Measurements from ENCODE around the gene TMEM167A.

The TMEM167A gene

DNA sequence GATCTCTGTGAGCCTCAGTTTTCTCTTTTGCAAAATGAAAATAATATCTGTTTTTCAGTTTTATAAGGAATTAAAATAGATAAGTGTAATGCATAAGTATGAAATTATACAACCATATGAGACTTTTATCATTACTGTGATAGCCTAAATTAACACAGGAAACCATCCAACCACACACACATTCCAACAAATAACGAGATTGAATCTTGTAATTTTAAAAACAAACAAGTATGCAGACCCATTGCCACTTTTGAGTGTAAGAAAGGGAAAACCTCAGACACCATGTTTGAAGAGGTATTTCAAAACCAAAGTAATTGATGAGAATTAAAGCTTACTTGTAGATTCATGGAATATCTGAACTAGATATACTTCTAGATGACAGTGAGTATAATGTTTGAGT, 32.2 kb upstream of the TMEM167A start:
- no peaks in the 10 kb centered on the region for H3K27me3 ChIP-seq (ENCODE audit: insufficient read depth, insufficient read length)
- TF ChIP-seq YY1 (IDR thresholded peaks at IDR 0.05; ENCODE audit: insufficient read depth, insufficient read length) (no peak), ZNF274 (IDR thresholded peaks at IDR 0.05; ENCODE audit: low read depth, low read length) (no peak), SUZ12 (IDR thresholded peaks at IDR 0.05; ENCODE audit: extremely low read depth, insufficient read depth, insufficient read length) (no peak)
- no peak for DNase-seq (ENCODE audit: low read depth, low spot score)
- no peak overlapping the region for H3K9ac ChIP-seq (ENCODE audit: insufficient read length, low read depth)
- peaks cover 11% of the 10 kb centered on the region; the same call in 1 of the 2 replicates for H3K9me3 ChIP-seq (ENCODE audit: insufficient read depth, low read length)
- H3K4me1 ChIP-seq (ENCODE audit: insufficient read depth, insufficient read length): no peaks in the 10 kb centered on the region
- no peak overlapping the region for H3K4me3 ChIP-seq (ENCODE audit: insufficient read length, low read depth)
- no peaks in the 10 kb centered on the region for H3K36me3 ChIP-seq (ENCODE audit: insufficient read depth, insufficient read length, low read length)

GRCh38 chr5:83107692-83108420, 30.7 kb upstream of the TMEM167A start:
- Histone ChIP-seq H3K4me1 (ENCODE audit: insufficient read depth, insufficient read length) (no peaks in the 10 kb centered on the region), H3K9ac (ENCODE audit: insufficient read length, low read depth) (no peak overlapping the region), H3K4me3 (ENCODE audit: insufficient read length, low read depth) (no peak overlapping the region), H3K36me3 (ENCODE audit: insufficient read depth, insufficient read length, low read length) (no peaks in the 10 kb centered on the region), H3K27me3 (ENCODE audit: insufficient read depth, insufficient read length) (no peaks in the 10 kb centered on the region), H3K9me3 (ENCODE audit: insufficient read depth, low read length) (peaks cover 7% of the 10 kb centered on the region; the same call in 1 of the 2 replicates)
- DNase-seq (ENCODE audit: low read depth, low spot score): no peak
- TF ChIP-seq YY1 (IDR thresholded peaks at IDR 0.05; ENCODE audit: insufficient read depth, insufficient read length) (no peak), ZNF274 (IDR thresholded peaks at IDR 0.05; ENCODE audit: low read depth, low read length) (no peak), SUZ12 (IDR thresholded peaks at IDR 0.05; ENCODE audit: extremely low read depth, insufficient read depth, insufficient read length) (no peak)

GRCh38 chr5:83104021-83104420, 26.8 kb upstream of the TMEM167A start:
- H3K27me3 ChIP-seq (ENCODE audit: insufficient read depth, insufficient read length): no peaks in the 10 kb centered on the region
- no peaks in the 10 kb centered on the region for H3K9me3 ChIP-seq (ENCODE audit: insufficient read depth, low read length)
- no peaks in the 10 kb centered on the region for H3K36me3 ChIP-seq (ENCODE audit: insufficient read depth, insufficient read length, low read length)
- no peak for DNase-seq (ENCODE audit: low read depth, low spot score)
- H3K4me1 ChIP-seq (ENCODE audit: insufficient read depth, insufficient read length): no peaks in the 10 kb centered on the region
- no peak overlapping the region for H3K9ac ChIP-seq (ENCODE audit: insufficient read length, low read depth)
- no peak overlapping the region for H3K4me3 ChIP-seq (ENCODE audit: insufficient read length, low read depth)
- no peak for TF ChIP-seq ZNF274 (IDR thresholded peaks at IDR 0.05; ENCODE audit: low read depth, low read length)
- TF ChIP-seq SUZ12 (IDR thresholded peaks at IDR 0.05; ENCODE audit: extremely low read depth, insufficient read depth, insufficient read length): no peak
- no peak for TF ChIP-seq YY1 (IDR thresholded peaks at IDR 0.05; ENCODE audit: insufficient read depth, insufficient read length)

DNA sequence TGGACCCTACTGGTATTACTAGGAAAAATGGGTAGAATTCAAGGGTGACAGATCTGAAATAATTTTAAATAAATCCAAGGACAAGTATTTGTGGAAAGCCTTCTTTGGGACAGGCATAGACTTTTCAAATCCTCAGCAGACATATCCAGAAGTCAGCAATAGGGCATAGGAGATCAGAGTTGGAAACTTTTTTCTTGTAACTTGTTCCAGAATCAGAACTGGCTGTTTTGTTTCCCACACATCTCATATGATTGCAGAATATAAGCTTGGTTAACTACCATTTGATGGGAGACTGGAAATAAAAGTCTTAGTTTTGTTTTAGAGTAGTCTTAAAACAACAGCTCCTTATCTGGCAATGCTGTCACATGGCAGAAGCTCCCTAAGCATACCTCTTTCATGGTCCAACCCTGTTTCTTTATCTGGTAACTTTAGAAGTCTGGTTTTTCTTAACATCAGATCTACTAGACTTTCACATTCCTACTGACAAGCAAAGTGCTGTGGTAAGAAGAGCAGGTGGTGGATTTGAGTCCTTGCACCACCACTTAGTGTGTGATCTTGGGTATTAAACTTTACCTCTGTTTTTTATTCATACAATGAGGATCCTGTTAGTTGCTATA, 25.3 kb upstream of the TMEM167A start:
- H3K4me1 ChIP-seq (ENCODE audit: insufficient read depth, insufficient read length): no peaks in the 10 kb centered on the region
- DNase-seq (ENCODE audit: low read depth, low spot score): no peak
- no peak overlapping the region for H3K4me3 ChIP-seq (ENCODE audit: insufficient read length, low read depth)
- no peak overlapping the region for H3K9ac ChIP-seq (ENCODE audit: insufficient read length, low read depth)
- H3K9me3 ChIP-seq (ENCODE audit: insufficient read depth, low read length): no peaks in the 10 kb centered on the region
- H3K27me3 ChIP-seq (ENCODE audit: insufficient read depth, insufficient read length): no peaks in the 10 kb centered on the region
- no peaks in the 10 kb centered on the region for H3K36me3 ChIP-seq (ENCODE audit: insufficient read depth, insufficient read length, low read length)
- TF ChIP-seq ZNF274 (IDR thresholded peaks at IDR 0.05; ENCODE audit: low read depth, low read length): no peak
- TF ChIP-seq SUZ12 (IDR thresholded peaks at IDR 0.05; ENCODE audit: extremely low read depth, insufficient read depth, insufficient read length): no peak
- TF ChIP-seq YY1 (IDR thresholded peaks at IDR 0.05; ENCODE audit: insufficient read depth, insufficient read length): no peak

GRCh38 chr5:83101514-83101913, 24.3 kb upstream of the TMEM167A start:
- Histone ChIP-seq H3K27me3 (ENCODE audit: insufficient read depth, insufficient read length) (no peaks in the 10 kb centered on the region), H3K9ac (ENCODE audit: insufficient read length, low read depth) (no peak overlapping the region), H3K4me1 (ENCODE audit: insufficient read depth, insufficient read length) (no peaks in the 10 kb centered on the region), H3K9me3 (ENCODE audit: insufficient read depth, low read length) (no peaks in the 10 kb centered on the region), H3K36me3 (ENCODE audit: insufficient read depth, insufficient read length, low read length) (no peaks in the 10 kb centered on the region), H3K4me3 (ENCODE audit: insufficient read length, low read depth) (no peak overlapping the region)
- DNase-seq (ENCODE audit: low read depth, low spot score): no peak
- TF ChIP-seq ZNF274 (IDR thresholded peaks at IDR 0.05; ENCODE audit: low read depth, low read length) (no peak), SUZ12 (IDR thresholded peaks at IDR 0.05; ENCODE audit: extremely low read depth, insufficient read depth, insufficient read length) (no peak), YY1 (IDR thresholded peaks at IDR 0.05; ENCODE audit: insufficient read depth, insufficient read length) (no peak)

- Histone ChIP-seq H3K4me3 (ENCODE audit: insufficient read length, low read depth) (no peak overlapping the region), H3K9me3 (ENCODE audit: insufficient read depth, low read length) (no peaks in the 10 kb centered on the region), H3K4me1 (ENCODE audit: insufficient read depth, insufficient read length) (no peaks in the 10 kb centered on the region), H3K27me3 (ENCODE audit: insufficient read depth, insufficient read length) (no peaks in the 10 kb centered on the region), H3K9ac (ENCODE audit: insufficient read length, low read depth) (no peak overlapping the region), H3K36me3 (ENCODE audit: insufficient read depth, insufficient read length, low read length) (no peaks in the 10 kb centered on the region)
- TF ChIP-seq YY1 (IDR thresholded peaks at IDR 0.05; ENCODE audit: insufficient read depth, insufficient read length) (no peak), ZNF274 (IDR thresholded peaks at IDR 0.05; ENCODE audit: low read depth, low read length) (no peak), SUZ12 (IDR thresholded peaks at IDR 0.05; ENCODE audit: extremely low read depth, insufficient read depth, insufficient read length) (no peak)
- no peak for DNase-seq (ENCODE audit: low read depth, low spot score)
These were observed 22.3 kb upstream of the TMEM167A start for GRCh38 chr5:83099445-83099844.

DNA sequence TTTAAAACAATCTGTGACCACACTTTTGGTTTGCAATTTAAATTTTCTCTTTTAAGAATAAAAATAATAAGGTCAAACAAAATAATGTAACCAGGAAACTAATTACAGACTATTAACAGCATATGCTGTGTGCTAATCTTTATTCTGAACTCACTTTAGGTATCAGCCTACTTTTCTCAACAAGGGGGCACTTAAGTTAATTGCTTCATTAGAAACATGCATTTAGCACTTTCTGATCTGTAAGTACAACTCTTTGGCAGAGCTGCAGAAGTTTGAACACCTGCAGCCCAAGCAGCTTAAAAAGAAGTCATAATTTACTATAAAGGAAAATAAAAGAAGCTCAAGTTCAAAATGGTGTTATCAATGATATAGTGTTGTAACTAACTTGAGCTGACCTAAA, 21.8 kb upstream of the TMEM167A start:
- Histone ChIP-seq H3K9me3 (ENCODE audit: insufficient read depth, low read length) (peaks cover under 1% of the 10 kb centered on the region; the same call in 1 of the 2 replicates), H3K27me3 (ENCODE audit: insufficient read depth, insufficient read length) (no peaks in the 10 kb centered on the region), H3K36me3 (ENCODE audit: insufficient read depth, insufficient read length, low read length) (no peaks in the 10 kb centered on the region), H3K4me3 (ENCODE audit: insufficient read length, low read depth) (no peak overlapping the region), H3K9ac (ENCODE audit: insufficient read length, low read depth) (no peak overlapping the region), H3K4me1 (ENCODE audit: insufficient read depth, insufficient read length) (no peaks in the 10 kb centered on the region)
- no peak for DNase-seq (ENCODE audit: low read depth, low spot score)
- TF ChIP-seq SUZ12 (IDR thresholded peaks at IDR 0.05; ENCODE audit: extremely low read depth, insufficient read depth, insufficient read length) (no peak), ZNF274 (IDR thresholded peaks at IDR 0.05; ENCODE audit: low read depth, low read length) (no peak), YY1 (IDR thresholded peaks at IDR 0.05; ENCODE audit: insufficient read depth, insufficient read length) (no peak)
